ENCODE results near the gene PRSS53.
"Not testable (repeated sequence)": the region's sequence is repeated elsewhere in the genome, so short reads cannot be mapped to it uniquely, and the experiment has no call there.

Gene PRSS53

GRCh38 chr16:31117384-31118222 lies 28.9 kb upstream of the PRSS53 start, which contains the start of gene KAT8:
KAT8 (plus strand) TSS chr16:31117664; CDS start chr16:31117682, 18 bp downstream.
- peak; percentile 100 for DNase-seq

- DNase-seq: no peak
These were observed 25.7 kb upstream of the PRSS53 start for GRCh38 chr16:31114468-31114867.

GRCh38 chr16:31113121-31114120 lies 24.7 kb upstream of the PRSS53 start:
- no peak for DNase-seq

GRCh38 chr16:31112711-31113110 lies 24.0 kb upstream of the PRSS53 start:
- no peak for DNase-seq

- no peak for DNase-seq
These were observed 23.2 kb upstream of the PRSS53 start for GRCh38 chr16:31111881-31112466.

DNA sequence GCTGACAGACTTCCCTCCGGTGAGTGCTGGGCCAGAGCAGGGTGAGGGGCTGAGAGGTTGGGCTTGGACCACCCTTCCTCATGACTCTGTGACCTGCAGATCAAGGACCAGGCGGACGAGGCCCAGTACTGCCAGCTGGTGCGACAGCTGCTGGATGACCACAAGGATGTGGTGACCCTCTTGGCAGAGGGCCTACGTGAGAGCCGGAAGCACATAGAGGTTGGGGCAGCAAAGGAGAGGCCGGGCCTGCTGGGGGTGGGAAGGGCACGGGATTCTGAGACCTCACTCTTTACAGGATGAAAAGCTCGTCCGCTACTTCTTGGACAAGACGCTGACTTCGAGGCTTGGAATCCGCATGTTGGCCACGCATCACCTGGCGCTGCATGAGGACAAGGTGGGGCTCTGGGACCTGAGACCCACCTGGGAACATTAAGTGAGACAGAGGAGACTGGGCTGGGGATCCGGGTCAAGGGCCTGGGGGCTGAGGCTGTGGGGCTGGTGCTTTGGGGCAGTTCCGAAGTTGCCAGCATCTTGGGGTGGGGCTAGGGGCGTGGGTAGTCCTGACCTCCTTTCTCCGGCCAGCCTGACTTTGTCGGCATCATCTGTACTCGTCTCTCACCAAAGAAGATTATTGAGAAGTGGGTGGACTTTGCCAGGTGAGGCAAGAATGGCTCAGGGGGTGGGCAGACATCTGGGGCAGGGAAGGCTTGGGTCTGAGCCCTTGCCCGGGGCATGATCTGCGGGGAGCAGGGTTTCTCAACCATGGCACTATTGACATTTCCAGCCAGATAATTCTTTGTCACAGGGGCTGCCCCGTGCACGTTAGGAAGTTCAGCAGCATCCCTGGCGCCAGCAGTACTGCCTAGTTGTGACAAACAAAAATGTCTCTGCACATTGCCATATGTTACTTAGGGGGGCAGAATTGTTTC lies 21.6 kb upstream of the PRSS53 start:
- no peak for DNase-seq

DNA sequence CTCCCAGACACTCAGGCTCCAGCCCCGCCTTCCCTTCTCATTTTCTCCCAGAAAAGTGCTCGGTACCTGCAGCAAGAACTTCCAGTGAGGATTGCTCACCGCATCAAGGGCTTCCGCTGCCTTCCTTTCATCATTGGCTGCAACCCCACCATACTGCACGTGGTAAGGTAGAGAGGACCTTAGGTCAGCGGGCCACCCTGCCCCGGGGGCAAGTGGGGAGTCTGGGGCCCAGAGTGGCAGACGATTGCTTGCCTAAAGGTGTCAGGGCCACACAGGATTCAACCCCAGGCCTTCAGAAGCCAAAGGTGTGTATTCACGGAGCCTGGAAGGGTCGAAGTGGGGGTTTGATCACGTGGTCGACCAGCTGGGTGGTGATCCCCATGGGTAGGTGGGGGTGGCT lies 20.9 kb upstream of the PRSS53 start:
- no peak for DNase-seq

DNA sequence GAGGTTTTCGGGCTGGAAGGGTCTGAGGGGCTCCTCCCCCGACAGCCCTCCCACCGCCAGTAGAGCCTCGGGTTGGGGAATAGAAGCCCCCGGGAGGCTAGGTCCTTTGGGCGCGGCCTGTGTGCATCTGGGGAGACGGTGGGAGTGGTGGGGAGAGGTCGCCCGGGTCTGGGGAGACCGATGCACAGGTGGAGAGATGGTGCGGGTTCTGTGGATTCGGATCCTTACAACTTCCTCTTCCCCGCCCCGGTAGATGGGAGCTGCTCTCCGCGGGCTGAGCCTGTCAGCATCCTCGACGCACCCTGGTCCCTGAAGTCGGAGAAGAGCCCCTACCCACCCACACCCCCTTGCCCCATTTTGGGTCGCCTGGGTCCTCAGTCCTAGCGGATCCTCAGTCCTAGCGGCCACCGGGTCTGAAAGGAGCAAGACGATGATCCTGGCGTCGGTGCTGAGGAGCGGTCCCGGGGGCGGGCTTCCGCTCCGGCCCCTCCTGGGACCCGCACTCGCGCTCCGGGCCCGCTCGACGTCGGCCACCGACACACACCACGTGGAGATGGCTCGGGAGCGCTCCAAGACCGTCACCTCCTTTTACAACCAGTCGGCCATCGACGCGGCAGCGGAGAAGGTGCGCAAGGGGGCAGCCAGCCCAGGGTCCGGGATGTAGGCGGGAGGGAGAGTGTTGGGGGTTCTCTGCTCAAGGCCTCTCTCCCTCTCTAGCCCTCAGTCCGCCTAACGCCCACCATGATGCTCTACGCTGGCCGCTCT lies 20.2 kb upstream of the PRSS53 start:
- DNase-seq: no peak

- DNase-seq: peak; percentile 87
These were observed 19.5 kb upstream of the PRSS53 start, which contains the start of gene BCKDK for GRCh38 chr16:31108035-31108793. BCKDK (plus strand) TSS chr16:31108386; CDS start chr16:31109224, 838 bp downstream.

- DNase-seq: no peak
These were observed 18.7 kb upstream of the PRSS53 start for GRCh38 chr16:31107465-31107867.

DNA sequence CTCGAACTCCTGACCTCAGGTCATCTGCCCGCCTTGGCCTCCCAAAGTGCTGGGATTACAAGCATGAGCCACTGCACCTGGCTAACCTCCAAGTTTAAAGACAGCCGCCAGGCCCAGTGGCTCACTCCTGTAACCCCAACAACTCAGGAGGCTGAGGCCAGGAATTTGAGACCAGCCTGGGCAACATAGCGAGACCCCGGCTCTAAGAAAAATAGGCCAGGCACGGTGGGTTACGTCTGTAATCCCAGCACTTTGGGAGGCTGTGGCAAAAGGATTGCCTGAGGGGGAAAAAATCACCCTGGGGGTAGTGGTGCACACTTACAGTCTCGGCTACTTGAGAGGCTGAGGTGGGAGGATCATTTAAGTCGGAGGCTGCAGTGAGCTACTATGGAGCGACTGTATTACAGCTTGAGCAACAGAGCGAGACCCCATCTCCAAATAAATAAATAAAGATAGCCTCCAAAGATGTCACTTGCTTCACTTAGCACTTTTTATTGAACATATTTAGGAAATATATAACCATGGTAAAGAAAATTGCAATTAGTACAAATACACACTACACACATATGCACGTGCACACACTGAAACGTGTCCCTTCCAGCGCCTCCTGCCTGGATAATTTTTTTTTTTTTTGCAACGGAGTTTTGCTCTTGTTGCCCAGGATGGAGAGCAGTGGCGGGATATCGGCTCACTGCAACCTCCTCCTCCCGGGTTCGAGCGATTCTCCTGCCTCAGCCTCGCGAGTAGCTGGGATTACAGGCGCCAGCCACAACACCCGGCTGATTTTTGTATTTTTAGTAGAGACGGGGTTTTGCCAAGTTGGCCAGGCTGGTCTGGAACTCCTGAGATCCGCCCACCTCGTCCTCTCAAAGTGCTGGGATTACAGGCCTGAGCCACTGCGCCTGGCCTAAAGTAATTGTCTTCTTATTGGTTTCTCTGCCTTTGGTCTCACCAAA lies 18.0 kb upstream of the PRSS53 start:
- no peak for DNase-seq

DNA sequence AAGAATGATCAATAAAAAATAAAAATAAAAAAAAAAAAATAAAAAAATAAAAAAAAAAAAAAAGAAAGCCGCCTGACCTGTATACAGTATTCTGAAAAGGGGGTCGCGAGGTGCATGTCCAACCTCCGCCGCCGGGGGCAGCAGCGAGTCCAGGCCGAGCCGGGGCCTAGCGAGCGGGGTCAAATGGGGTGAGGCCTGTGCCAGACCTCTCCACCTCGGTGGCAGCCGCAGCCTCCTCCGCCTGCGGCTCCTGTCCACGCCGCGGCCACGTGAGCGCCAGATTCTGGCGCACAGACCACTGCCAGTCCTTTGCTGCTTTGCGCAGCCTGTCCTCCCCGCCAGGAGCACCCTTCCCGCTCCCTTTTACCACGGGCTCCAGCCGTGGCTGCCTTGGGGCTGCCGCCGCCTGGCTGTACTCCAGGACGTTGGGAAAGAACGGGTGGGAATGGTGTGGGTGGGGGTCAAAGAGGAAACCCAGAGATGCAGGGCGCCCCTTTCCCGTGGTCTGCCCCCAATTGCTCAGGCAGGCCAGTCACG lies 17.0 kb upstream of the PRSS53 start:
- peak; percentile 43 for DNase-seq

DNA sequence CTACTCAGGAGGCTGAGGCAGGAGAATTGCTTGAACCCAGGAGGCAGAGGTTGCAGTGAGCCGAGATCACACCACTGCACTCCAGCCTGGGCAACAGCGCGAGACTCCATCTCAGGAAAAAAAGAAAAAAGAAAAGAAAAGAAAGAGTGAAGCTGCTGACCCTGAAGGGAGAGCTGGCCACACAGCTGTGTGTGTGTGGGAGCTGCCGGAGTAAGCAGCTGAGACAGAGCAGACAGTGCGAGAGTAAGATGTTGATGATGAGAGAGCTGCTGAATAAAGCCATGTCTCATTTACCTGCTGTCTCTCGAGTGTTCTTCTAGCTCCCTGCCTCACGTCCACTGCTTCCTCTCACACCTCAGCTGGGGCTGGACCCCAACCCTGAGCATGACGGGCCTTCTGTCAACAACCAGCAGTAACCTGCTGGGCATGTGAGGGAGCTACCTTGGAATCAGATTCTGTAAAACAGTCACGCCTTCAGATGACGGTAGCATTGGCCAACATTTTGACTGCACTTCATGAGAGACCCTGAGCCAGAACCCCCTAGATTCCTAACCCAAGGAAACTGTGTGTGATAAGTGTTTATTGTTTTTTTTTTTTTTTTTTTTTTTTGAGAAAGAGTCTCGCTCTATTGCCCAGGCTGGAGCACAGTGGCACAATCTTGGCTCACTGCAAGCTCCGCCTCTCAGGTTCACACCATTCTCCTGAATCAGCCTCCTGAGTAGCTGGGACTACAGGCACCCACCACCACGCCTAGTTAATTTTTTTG lies 12.3 kb upstream of the PRSS53 start:
- DNase-seq: not testable (repeated sequence)

DNA sequence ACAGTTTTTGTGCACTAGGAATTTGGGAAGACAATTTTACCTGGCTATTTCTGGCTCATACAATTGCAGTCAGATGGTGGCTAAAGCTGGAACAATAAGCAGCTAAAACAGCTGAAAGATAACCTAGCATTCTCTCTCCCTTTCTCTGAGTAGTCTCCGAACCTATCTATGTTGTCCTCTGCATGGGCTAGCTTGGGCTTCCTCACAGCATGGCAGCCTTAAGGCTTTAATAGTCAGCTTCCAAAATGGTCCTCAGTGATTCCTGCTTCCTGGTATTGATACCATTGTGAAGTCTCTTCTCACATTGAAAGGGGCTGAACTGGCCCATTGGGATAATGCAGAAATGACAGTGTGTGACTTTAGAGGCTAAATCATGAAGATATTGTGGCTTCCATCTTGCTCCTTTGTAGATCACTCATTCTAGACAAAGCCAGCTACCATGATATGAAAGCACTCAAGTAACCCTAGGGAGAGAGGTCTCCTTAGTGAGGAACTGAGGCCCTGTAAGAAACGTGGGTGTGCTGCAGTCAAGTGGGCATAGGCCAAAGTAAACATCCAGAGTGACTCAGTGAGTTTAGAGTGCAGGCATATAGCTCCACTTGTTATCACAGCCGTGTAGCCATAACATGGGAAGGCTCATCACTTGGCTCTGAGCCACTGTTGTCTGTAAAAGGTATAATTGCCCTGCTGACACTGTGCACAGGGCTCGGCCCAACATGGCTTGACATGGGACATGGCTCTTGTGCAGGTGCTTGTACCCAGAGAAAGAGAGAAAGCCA lies 11.3 kb upstream of the PRSS53 start:
- peak; percentile 23 for DNase-seq

DNA sequence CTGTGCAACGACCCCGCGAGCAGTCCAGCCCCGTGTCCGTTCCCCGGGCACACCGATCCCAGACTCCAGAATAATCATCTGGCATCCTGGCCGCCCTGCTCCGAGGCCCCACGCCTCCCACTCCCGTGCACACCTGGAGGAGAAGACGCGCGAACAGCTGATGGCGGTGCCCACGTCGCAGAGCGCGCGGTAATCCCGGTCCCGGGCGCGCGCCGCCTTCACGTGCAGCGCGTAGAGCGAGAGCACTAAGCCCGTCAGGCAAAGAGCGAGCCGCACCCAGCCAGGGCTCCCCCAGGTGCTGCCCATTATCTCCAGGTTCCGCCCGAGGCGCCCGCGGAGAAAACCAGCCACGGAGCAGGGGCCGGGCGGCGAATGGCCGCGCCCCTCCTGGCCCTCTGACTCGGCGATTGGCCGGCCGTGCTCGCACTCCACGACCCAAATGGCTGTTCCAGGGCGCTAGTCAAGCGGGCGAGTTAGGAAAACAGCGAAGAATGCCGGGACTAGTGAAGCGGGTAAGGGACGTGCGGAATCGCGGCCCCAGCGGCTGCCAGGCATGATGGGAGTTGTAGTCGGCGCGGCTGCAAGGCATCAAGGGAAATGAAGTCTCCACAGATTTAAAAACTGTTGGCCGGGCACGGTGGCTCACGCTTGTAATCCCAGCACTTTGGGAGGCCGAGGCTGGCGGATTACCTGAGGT lies 5.8 kb upstream of the PRSS53 start, which contains the start of gene VKORC1:
Gene VKORC1, minus strand, starts transcription at position 374 of the 697 bp plus-strand sequence. Its CDS starts 68 bp downstream, at position 306.
- peak; percentile 99 for DNase-seq

GRCh38 chr16:31094088-31094423 lies 5.3 kb upstream of the PRSS53 start:
- no peak for DNase-seq

All from NCI-H345 (cell line).